Hematopoietic multipotent progenitor cell treated with erythropoietin and hydrocortisone succinate and interleukin-3 and kit ligand, for 15 days (in vitro differentiated cells): Measurements from ENCODE around the gene KREMEN1.
A peak's percentile ranks its signal among the peaks of the same experiment; 100 is the strongest.

ENCODE experiments used
- DNase-seq: peaks from one replicate; pipeline ENCODE4 v3.0.0-alpha.2; 2015; ENCODE audit warnings: low spot score

The KREMEN1 gene

DNA sequence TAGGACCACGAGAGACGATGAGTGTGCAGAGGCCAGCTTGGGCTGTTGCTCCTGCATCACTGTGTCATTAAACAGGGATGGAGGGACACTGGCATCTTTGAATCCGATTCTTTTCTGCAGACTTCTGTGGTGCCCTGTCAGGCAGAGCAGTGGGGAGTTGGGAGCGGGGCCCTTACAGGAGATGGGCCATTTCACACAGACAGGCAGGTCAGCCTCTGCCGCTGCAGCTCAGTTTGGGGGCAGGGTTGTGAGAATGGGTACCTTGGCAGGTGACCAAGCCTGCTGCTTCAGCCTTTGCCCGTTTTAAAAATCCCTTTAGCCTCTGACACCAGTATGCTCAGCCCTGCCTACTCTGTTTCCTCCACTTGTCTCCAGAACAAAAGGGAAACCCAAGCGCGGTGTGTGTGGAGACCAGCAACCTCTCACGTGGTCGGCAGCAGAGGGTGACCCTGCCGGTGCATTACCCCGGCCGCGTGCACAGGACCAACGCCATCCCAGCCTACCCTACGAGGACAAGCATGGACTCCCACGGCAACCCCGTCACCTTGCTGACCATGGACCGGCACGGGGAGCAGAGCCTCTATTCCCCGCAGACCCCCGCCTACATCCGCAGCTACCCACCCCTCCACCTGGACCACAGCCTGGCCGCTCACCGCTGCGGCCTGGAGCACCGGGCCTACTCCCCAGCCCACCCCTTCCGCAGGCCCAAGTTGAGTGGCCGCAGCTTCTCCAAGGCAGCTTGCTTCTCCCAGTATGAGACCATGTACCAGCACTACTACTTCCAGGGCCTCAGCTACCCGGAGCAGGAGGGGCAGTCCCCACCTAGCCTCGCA is 23.8 kb upstream of the KREMEN1 start:
- no peak for DNase-seq

DNA sequence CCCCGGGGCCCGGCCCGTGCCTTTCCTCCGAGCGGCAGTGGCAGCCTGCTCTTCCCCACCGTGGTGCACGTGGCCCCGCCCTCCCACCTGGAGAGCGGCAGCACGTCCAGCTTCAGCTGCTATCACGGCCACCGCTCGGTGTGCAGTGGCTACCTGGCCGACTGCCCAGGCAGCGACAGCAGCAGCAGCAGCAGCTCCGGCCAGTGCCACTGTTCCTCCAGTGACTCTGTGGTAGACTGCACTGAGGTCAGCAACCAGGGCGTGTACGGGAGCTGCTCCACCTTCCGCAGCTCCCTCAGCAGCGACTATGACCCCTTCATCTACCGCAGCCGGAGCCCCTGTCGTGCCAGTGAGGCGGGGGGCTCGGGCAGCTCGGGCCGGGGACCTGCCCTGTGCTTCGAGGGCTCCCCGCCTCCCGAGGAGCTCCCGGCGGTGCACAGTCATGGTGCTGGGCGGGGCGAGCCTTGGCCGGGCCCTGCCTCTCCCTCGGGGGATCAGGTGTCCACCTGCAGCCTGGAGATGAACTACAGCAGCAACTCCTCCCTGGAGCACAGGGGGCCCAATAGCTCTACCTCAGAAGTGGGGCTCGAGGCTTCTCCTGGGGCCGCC is 23.1 kb upstream of the KREMEN1 start:
- no peak for DNase-seq

DNA sequence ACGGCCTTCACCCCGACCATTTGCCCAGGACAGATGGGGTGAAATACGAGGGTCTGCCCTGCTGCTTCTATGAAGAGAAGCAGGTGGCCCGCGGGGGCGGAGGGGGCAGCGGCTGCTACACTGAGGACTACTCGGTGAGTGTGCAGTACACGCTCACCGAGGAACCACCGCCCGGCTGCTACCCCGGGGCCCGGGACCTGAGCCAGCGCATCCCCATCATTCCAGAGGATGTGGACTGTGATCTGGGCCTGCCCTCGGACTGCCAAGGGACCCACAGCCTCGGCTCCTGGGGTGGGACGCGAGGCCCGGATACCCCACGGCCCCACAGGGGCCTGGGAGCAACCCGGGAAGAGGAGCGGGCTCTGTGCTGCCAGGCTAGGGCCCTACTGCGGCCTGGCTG is 22.4 kb upstream of the KREMEN1 start:
- no peak for DNase-seq

DNA sequence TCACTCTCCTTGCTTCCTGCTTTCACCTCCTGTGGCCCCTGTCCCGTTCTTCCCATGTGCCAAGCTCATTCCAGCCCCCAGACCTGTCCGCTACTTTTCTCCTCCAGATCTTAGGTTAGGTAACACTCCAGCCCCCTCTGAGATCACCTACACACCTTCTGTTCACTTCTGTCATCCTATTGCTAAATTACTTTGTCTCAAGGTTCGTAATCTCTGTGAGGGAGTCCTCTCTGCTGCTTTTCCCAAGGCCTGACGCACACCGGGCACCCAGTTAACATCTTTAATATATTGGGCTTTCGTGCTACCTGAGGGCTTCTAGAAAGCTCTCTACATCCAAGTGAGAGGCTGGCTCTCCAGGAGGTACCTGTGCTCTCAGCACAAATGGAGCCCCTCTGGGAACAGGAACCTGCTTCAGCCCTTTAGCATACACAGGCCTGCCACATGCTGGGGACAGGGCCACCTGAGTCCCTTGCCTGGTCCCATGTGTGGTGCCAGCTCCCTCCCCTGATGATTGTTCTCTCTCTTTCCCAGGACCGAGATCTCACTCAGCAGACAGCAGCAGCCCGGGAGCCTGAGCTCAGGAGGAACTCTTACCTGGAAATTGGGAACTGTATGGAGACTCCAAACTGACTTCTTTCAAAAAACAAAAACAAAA is 19.7 kb upstream of the KREMEN1 start:
- DNase-seq: no peak

DNA sequence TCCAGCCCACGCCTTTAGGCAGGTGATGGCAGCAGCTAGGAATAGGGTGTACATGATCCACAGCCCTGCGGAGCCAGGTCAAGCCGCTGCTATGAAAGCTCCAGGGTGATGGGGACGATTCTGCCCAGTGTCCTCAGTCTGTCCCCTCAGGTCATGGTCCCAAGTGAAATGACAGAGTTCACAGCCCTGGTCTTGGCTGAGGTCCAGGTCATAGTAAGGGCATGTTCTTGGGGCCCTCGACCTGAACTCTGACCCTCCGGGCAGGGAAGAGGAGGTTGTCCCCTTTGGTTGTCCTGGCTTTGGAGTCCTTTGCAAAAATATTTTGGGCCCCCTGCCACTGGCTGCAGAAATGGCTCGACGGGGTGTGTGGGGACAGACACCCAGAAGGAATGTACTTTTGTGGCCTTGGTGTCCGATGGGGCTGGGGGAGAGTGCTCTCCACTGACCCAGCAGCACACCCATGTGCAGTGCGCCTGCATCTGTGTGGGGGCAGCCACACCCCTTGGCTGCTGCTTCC is 18.5 kb upstream of the KREMEN1 start:
- DNase-seq: no peak

GRCh38 chr22:29055192-29055830 is 17.5 kb upstream of the KREMEN1 start:
- no peak for DNase-seq

DNA sequence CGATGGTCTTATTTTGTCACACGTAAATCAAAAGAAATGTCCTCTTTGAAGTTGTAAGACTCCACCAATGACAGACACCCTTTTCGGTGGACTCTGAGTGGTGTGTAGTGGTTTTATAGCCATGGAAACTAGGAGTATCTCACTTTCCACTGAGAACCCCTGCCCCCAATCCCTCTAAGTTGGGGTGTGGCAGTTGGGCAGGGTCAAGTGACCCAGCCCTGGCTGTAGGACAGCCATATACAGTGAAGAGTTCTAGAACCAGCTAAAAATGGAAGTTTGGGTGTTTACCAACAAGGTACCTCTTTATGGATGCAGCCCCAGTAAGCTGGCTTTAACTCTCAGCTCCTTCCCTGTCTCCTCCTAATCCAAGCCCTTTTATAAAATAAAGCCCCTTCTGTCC is 16.4 kb upstream of the KREMEN1 start:
- no peak for DNase-seq

- no peak for DNase-seq
Observed at GRCh38 chr22:29060251-29060869, 12.5 kb upstream of the KREMEN1 start.

- no peak for DNase-seq
Observed at GRCh38 chr22:29060931-29061330, 11.9 kb upstream of the KREMEN1 start.

DNA sequence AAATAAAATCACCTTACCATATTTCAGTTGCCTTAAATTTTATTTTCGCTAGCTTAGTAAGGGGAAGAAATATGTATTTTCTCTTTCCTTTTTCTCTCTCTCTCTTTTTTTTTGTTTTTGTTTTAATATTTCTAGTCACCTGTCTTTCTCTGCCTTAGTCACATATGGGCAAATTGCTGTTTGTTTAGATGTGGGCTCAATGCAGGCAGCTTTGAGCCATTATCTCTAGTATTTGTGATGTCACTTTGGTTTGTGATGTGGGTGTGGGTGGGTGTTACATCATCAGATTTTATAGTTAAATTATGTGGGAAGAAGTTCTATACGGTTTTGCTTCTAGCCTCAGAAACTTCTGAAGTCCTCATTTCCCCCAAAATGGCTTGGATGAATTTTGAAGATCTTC is 11.1 kb upstream of the KREMEN1 start, which contains the start of gene C22orf31:
Gene C22orf31 (minus strand): TSS at position 59 of the 400 bp plus-strand sequence. CDS start 39 bp downstream, at position 20.
- DNase-seq: no peak

GRCh38 chr22:29062286-29062821 is 10.5 kb upstream of the KREMEN1 start:
- no peak for DNase-seq

DNA sequence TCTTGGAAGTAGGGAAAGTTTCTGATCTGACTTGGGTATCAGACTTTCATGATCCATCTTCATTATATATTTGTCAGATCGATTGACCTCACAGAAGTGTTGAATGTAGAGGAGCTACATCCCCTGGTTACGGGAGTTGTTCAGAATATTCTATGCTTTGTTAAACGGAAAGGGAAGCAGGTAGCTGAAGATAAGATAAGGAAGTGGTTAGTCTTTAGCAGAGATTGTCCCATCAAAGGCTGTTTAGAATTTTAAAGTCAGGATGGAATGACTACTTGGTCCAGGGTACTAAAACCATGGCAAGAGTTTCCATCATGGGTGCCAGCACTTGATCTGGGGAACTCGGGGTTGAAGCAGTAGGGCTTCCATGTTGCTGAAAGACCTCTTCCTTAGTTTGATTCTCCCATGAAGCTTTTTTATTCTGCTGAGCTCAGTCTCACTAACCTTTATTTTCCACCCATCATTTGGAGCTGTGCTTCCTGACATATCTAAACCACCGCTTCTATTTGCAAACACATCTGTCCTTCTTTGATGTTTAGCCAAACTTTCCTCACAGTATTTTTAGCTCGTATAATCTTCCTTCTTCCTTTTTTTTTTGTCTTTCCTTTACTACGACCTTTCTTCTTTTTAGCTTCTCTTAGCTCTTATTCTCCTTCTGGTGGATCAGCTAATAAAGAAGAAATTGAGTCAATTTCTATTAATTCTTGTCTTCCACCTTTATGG is 7.2 kb upstream of the KREMEN1 start:
- no peak for DNase-seq

DNA sequence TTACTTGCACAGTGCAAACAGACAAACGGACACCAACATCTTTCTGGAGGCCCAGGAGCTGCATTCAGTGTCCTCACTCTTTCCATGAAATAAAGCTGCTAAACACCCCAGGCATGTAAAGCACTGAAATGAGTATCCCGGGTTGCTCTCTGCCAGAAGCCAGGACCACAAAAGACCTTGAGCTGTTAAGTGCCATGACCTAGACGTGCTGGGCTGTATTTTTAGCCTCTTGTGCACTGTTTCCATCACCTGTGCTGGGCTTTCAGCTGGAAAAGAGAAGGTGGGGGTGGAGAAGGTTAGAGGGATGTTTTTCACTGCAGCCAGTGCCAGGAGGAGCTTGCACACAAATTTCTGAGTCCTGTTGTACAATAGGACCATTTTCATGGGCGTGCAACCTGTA is 3.4 kb upstream of the KREMEN1 start:
- DNase-seq: no peak

- DNase-seq: no peak
Observed at GRCh38 chr22:29070490-29070889, 2.3 kb upstream of the KREMEN1 start.

GRCh38 chr22:29071261-29072045 is 1.4 kb upstream of the KREMEN1 start:
- DNase-seq: peak; percentile 75

- peak; percentile 92 for DNase-seq
Observed at GRCh38 chr22:29072193-29072978, 449 bp upstream of the KREMEN1 start.

- DNase-seq: peak; percentile 29
Observed at GRCh38 chr22:29073618-29074275, 912 bp downstream of the KREMEN1 start.

DNA sequence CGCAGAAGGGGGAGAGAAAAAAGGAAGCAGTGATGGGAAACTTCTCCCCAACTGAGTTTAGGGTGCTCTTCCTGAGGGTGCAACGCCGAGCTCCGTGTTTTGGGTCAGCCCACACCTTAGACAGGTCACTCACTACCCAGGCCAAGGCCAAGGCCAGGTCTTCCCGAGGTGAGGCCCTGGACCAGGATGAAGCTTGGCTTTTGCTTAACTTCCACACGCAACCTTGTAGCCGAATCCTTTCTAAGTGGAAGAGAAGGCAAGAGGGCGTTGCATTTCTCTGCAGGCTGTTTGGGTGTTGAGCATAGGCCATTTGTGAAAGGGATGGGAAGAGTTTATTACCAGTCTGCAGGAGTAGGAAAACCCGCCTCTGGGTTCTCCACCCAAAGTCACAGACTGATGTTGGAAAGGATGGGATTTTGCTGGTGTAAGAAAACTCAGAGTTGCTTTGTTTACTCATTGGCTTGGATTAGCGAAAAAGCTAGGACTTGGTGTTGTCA is 1.5 kb downstream of the KREMEN1 start:
- no peak for DNase-seq
